Measurements from ENCODE around the gene SYNGR2. TPM values are rescaled to one million over a fixed set of nuclear protein-coding genes. Genes with fewer than 3 reads are reported as not detected.

SYNGR2 gene
- polyA plus RNA-seq, 3 donors from 2014 or later = 113 to 230 (median 132) TPM

GRCh38 chr17:78125976-78126894, 42.1 kb upstream of the SYNGR2 start:
- Mint-ChIP-seq H3K4me1 (peaks cover 57 to 64% of the 10 kb centered on the region in 2 donors), H3K27ac (peak overlapping the region in 5 of 6 donors; percentile 89 to 96 (median 94)), H3K9me3 (no peaks in the 10 kb centered on the region), H3K36me3 (peaks cover 3 to 21% (median 5%) of the 10 kb centered on the region in 3 donors), H3K4me3 (peak overlapping the region; percentile 44 to 98 (median 92)), H3K27me3 (ENCODE audit: low read depth in 3 of 3) (peaks cover 16 to 40% (median 28%) of the 10 kb centered on the region in 3 donors)
- no peak for DNase-seq

- Mint-ChIP-seq H3K36me3 (peaks cover 3 to 18% (median 5%) of the 10 kb centered on the region in 3 donors), H3K4me3 (peak overlapping the region; percentile 92 to 98 (median 93)), H3K27me3 (ENCODE audit: low read depth in 3 of 3) (peaks cover 16 to 35% (median 23%) of the 10 kb centered on the region in 3 donors), H3K4me1 (peaks cover 50 to 58% of the 10 kb centered on the region in 2 donors), H3K27ac (peak overlapping the region; percentile 89 to 96 (median 94)), H3K9me3 (no peaks in the 10 kb centered on the region)
- no peak for DNase-seq
These were observed 41.5 kb upstream of the SYNGR2 start for GRCh38 chr17:78126895-78127238.

DNA sequence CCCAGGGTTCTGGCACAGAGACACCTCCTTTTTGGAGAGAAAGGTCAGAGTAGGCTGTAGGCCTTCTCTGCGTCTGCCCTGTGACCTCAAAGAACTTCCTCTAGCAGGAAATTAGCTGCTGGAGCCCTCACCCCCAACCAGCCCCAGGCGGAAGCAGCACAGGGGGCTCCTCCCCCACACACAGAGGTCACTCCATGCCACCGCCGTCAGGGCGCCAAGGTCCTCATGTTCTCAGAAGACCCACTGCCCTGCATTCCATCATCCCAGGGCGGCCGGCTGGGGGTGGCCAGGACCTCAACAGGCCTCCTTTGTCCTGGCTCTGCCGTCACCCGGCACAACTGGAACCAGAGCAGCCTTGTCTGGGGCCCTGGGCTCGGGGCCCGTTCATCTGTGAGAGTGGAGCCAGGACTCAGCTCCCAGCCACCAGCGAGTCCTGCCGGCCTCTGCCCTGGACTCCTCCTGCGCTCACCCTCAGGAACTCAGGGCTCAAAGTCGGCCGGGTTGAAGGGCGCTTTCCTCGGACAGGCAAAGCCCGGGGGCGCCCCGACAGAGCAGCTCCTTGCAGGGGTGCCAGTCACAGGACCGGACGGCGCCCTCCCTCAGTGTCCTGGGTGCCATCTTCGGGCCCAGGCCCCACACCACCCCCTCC, 41.0 kb upstream of the SYNGR2 start:
- Mint-ChIP-seq H3K36me3 (peaks cover 3 to 18% (median 5%) of the 10 kb centered on the region in 3 donors), H3K9me3 (no peaks in the 10 kb centered on the region), H3K4me1 (peaks cover 45 to 53% of the 10 kb centered on the region in 2 donors), H3K27ac (peak overlapping the region; percentile 89 to 96 (median 94)), H3K4me3 (peak overlapping the region; percentile 92 to 98 (median 93)), H3K27me3 (ENCODE audit: low read depth in 3 of 3) (peaks cover 17 to 37% (median 24%) of the 10 kb centered on the region in 3 donors)
- DNase-seq = peak; percentile 79 to 82 (median 80)

DNA sequence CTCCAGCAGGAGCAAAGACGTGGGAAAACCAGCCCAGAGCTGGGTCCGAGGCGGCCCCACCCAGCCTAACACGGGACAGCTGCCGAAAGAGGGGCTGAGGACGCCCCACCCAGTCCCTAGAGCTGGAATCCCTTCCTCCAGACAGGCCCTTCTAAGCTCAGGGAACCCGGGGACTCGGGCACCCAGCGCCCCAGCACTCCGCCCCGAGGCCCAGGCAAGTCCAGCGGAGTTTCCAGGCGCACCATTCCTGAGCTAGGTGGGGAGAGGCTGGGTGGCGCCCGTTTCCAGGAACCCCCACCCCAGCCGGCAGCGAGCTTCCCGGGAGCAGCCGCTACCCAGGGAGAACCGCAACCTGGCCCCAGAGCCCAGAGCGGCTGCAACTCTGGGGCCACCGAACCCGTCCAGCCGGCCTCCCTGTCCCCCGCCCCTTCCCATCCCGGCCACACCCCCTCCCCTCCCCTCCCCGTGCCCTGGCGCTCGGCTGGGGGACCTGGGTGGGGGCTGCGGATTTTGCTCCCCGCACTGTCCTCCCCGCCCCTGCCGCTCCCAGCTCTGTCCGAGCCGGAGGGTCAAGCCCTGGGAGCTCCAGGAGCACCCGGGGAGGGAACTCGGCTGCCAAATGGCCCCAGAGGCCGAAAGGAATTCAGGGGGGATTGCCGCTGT, 40.4 kb upstream of the SYNGR2 start:
- H3K4me1 Mint-ChIP-seq = peaks cover 45 to 52% of the 10 kb centered on the region in 2 donors
- H3K4me3 Mint-ChIP-seq = peak overlapping the region; percentile 92 to 98 (median 93)
- DNase-seq = no peak
- peak overlapping the region; percentile 89 to 96 (median 94) for H3K27ac Mint-ChIP-seq
- H3K36me3 Mint-ChIP-seq = peaks cover 3 to 13% (median 5%) of the 10 kb centered on the region in 3 donors
- H3K27me3 Mint-ChIP-seq (ENCODE audit: low read depth in 3 of 3) = peaks cover 20 to 34% (median 22%) of the 10 kb centered on the region in 3 donors
- H3K9me3 Mint-ChIP-seq = no peaks in the 10 kb centered on the region

GRCh38 chr17:78128551-78129350, 39.6 kb upstream of the SYNGR2 start, which contains the start of gene TMC6:
Gene TMC6 (minus strand): TSS chr17:78128755. CDS start chr17:78126832, 1,923 bp downstream.
- Mint-ChIP-seq H3K36me3 (peaks cover 2 to 8% (median 3%) of the 10 kb centered on the region in 3 donors), H3K4me1 (peaks cover 45 to 52% of the 10 kb centered on the region in 2 donors), H3K9me3 (no peaks in the 10 kb centered on the region), H3K27me3 (ENCODE audit: low read depth in 3 of 3) (peaks cover 15 to 31% (median 20%) of the 10 kb centered on the region in 3 donors), H3K4me3 (peak within 1 kb of the TSS; percentile 94 to 98 (median 97)), H3K27ac (peak within 1 kb of the TSS; percentile 89 to 98 (median 96))
- DNase-seq = peak; percentile 74 to 79 (median 76)

DNA sequence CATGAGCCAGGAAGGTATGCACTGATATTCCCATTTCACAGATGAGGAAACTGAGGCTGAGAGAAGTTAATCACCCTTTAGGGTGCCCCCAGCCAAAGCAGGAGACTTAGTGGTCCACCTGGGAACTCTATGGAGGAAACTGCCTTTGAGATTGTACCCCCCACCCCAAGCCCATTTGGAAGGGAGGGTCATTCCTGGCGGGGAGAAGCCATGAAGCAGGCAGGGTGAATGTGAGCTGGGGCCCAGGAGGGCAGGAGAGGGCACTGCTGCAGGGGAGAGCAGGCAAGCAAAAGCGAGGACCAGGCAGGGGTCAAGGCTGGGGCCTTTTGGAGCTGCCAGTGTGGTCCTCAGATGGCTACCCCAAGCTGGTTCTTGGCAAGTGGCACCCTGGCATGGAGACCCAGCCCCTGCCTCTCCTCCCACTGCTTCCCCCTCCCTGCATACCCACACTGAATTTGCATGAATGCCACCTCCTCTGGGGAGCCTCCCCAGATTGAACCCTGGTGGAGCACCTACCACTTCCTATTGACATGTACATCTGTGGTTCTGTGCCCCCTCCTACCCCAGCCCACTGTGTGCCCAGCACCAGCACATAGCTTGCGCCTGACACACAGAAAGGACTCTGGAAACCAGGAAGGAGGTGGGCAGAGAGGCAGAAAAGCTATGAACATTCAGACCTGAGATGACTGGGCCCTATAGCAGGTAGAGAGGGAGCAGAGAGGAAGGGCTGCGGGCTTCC, 38.9 kb upstream of the SYNGR2 start:
- H3K4me1 Mint-ChIP-seq = peaks cover 50 to 53% of the 10 kb centered on the region in 2 donors

GRCh38 chr17:78130090-78130436, 38.3 kb upstream of the SYNGR2 start:
- no peak for DNase-seq
- Mint-ChIP-seq H3K36me3 (peaks cover 9 to 15% (median 12%) of the 10 kb centered on the region in 3 donors), H3K4me3 (peak overlapping the region; percentile 91 to 98 (median 97)), H3K4me1 (peaks cover 55 to 56% of the 10 kb centered on the region in 2 donors), H3K27ac (peak overlapping the region; percentile 81 to 98 (median 96)), H3K9me3 (no peaks in the 10 kb centered on the region), H3K27me3 (ENCODE audit: low read depth in 3 of 3) (peaks cover 18 to 34% (median 22%) of the 10 kb centered on the region in 3 donors)

More for the DNA sequence above, 38.9 kb upstream of the SYNGR2 start:
- peak overlapping the region; percentile 81 to 98 (median 96) for H3K27ac Mint-ChIP-seq
- H3K4me3 Mint-ChIP-seq = peak overlapping the region; percentile 91 to 98 (median 97)
- H3K36me3 Mint-ChIP-seq = peaks cover 8 to 14% (median 11%) of the 10 kb centered on the region in 3 donors
- H3K9me3 Mint-ChIP-seq = no peaks in the 10 kb centered on the region
- H3K27me3 Mint-ChIP-seq (ENCODE audit: low read depth in 3 of 3) = peaks cover 18 to 34% (median 22%) of the 10 kb centered on the region in 3 donors
- peak in 2 of 3 donors; percentile 42 to 48 for DNase-seq

- Mint-ChIP-seq H3K36me3 (peaks cover 12 to 18% (median 15%) of the 10 kb centered on the region in 3 donors), H3K9me3 (no peaks in the 10 kb centered on the region), H3K4me3 (peak within 1 kb of the TSS; percentile 91 to 98 (median 97)), H3K27me3 (ENCODE audit: low read depth in 3 of 3) (peaks cover 20 to 36% (median 22%) of the 10 kb centered on the region in 3 donors), H3K4me1 (peaks cover 58 to 60% of the 10 kb centered on the region in 2 donors), H3K27ac (peak within 1 kb of the TSS; percentile 81 to 98 (median 96))
- DNase-seq = peak; percentile 90 to 91 (median 90)
These were observed 37.8 kb upstream of the SYNGR2 start, which contains the start of gene TMC8 for GRCh38 chr17:78130437-78131101. Gene TMC8 (plus strand): TSS chr17:78130771. CDS start chr17:78131589, 818 bp downstream.

- Mint-ChIP-seq H3K36me3 (peaks cover 16 to 24% (median 21%) of the 10 kb centered on the region in 3 donors), H3K9me3 (no peaks in the 10 kb centered on the region), H3K4me1 (peaks cover 66 to 67% of the 10 kb centered on the region in 2 donors), H3K27me3 (ENCODE audit: low read depth in 3 of 3) (peaks cover 22 to 37% (median 24%) of the 10 kb centered on the region in 3 donors), H3K27ac (peak overlapping the region; percentile 81 to 98 (median 96)), H3K4me3 (peak overlapping the region; percentile 91 to 98 (median 97))
- peak; percentile 67 to 71 (median 70) for DNase-seq
These were observed 37.0 kb upstream of the SYNGR2 start for GRCh38 chr17:78131172-78132083.

DNA sequence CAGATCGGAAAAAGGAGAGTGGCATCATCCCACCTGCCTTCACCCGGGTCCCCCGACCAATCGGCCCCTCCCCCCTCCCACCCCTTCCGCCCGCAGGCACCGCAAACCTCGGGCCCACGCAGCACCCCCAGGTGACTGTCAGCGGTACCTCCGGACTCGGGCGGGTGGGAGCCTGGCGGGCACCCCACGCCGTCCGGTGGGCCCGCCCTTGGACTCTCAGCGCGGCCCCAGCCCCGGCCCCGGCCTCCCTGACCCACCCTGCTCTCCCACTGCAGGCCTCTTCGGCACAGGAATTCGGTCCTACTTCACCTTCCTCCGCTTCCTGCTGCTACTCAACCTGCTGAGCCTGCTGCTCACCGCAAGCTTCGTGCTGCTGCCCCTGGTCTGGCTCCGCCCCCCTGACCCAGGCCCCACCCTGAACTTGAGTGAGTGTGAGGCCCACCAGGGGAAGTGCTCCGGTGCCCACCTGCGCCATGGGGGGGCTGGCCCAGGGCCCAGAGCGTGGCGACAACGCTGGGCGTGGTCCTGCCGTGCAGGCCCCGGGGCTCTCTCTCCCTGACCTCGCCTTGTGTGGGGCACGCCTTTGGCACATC, 36.2 kb upstream of the SYNGR2 start:
- Mint-ChIP-seq H3K27me3 (ENCODE audit: low read depth in 3 of 3) (peaks cover 20 to 36% (median 21%) of the 10 kb centered on the region in 3 donors), H3K4me1 (peaks cover 66 to 68% of the 10 kb centered on the region in 2 donors), H3K27ac (peak overlapping the region in 5 of 6 donors; percentile 81 to 95 (median 92)), H3K9me3 (no peaks in the 10 kb centered on the region), H3K4me3 (peak overlapping the region; percentile 77 to 98 (median 83)), H3K36me3 (peaks cover 16 to 22% (median 18%) of the 10 kb centered on the region in 3 donors)
- DNase-seq = peak in 2 of 3 donors; percentile 65 to 67
